ENCODE data around the gene UXS1. TPM values are rescaled to one million over a fixed set of nuclear protein-coding genes. Genes with fewer than 3 reads are reported as not detected.
A peak's percentile ranks its signal among the peaks of the same experiment; 100 is the strongest.

The UXS1 gene
- total RNA-seq, 1 donor from 2014 or later = 35.6 TPM

GRCh38 chr2:106113361-106113966 lies 80.6 kb downstream of the UXS1 start:
- Histone ChIP-seq H3K36me3 (peaks cover 0 to 18% of the 10 kb centered on the region in 2 donors), H3K27ac (no peak overlapping the region), H3K4me1 (no peaks in the 10 kb centered on the region), H3K27me3 (no peaks in the 10 kb centered on the region), H3K9me3 (no peaks in the 10 kb centered on the region), H3K4me3 (no peak overlapping the region)
- TF ChIP-seq POLR2AphosphoS5 (IDR thresholded peaks at IDR 0.05; ENCODE audit: insufficient read depth in 1 of 2, low read depth in 1 of 2) (no peak), CTCF (IDR thresholded peaks at IDR 0.05) (no peak)
- no peak for DNase-seq (ENCODE audit: extremely low spot score in 2 of 2)
- intact Hi-C loops (cut with DNase I) = no loop called here

- Histone ChIP-seq H3K4me1 (no peaks in the 10 kb centered on the region), H3K27me3 (no peaks in the 10 kb centered on the region), H3K9me3 (no peaks in the 10 kb centered on the region), H3K36me3 (peaks cover 0 to 18% of the 10 kb centered on the region in 2 donors), H3K4me3 (no peak overlapping the region), H3K27ac (no peak overlapping the region)
- TF ChIP-seq CTCF (IDR thresholded peaks at IDR 0.05) = no peak
- no peak for TF ChIP-seq POLR2AphosphoS5 (IDR thresholded peaks at IDR 0.05; ENCODE audit: insufficient read depth in 1 of 2, low read depth in 1 of 2)
- TF ChIP-seq POLR2A (IDR thresholded peaks at IDR 0.05) = no peak
- intact Hi-C loops (cut with DNase I) = no loop called here
- no peak for DNase-seq (ENCODE audit: extremely low spot score in 2 of 2)
Measured at GRCh38 chr2:106111882-106112571, 82.1 kb downstream of the UXS1 start.

- intact Hi-C loops (cut with DNase I) = loop anchor here (5.0 kb wide), 1 partner anchor 437 kb away; no protein-coding TSS in a partner anchor
- Histone ChIP-seq H3K9me3 (no peaks in the 10 kb centered on the region), H3K4me1 (no peaks in the 10 kb centered on the region), H3K27ac (no peak overlapping the region), H3K27me3 (no peaks in the 10 kb centered on the region), H3K36me3 (peaks cover 0 to 18% of the 10 kb centered on the region in 2 donors), H3K4me3 (no peak overlapping the region)
- DNase-seq (ENCODE audit: extremely low spot score in 2 of 2) = peak in 1 of 2 donors; percentile 77
- TF ChIP-seq POLR2A (IDR thresholded peaks at IDR 0.05) (no peak), POLR2AphosphoS5 (IDR thresholded peaks at IDR 0.05; ENCODE audit: insufficient read depth in 1 of 2, low read depth in 1 of 2) (no peak), CTCF (IDR thresholded peaks at IDR 0.05) (no peak)
Measured at GRCh38 chr2:106109675-106110424, 84.3 kb downstream of the UXS1 start.

- Histone ChIP-seq H3K9me3 (no peaks in the 10 kb centered on the region), H3K27me3 (no peaks in the 10 kb centered on the region), H3K27ac (no peak overlapping the region), H3K4me3 (no peak overlapping the region), H3K36me3 (peaks cover 0 to 18% of the 10 kb centered on the region in 2 donors), H3K4me1 (no peaks in the 10 kb centered on the region)
- no peak for DNase-seq (ENCODE audit: extremely low spot score in 2 of 2)
- intact Hi-C loops (cut with DNase I) = loop anchor here (5.0 kb wide), 1 partner anchor 439 kb away; no protein-coding TSS in a partner anchor
- TF ChIP-seq POLR2A (IDR thresholded peaks at IDR 0.05) = no peak
- no peak for TF ChIP-seq CTCF (IDR thresholded peaks at IDR 0.05)
- TF ChIP-seq POLR2AphosphoS5 (IDR thresholded peaks at IDR 0.05; ENCODE audit: insufficient read depth in 1 of 2, low read depth in 1 of 2) = no peak
Measured at GRCh38 chr2:106108791-106109190, 85.3 kb downstream of the UXS1 start.
